ENCODE measurements around the gene IYD. TPM values are rescaled to one million over a fixed set of nuclear protein-coding genes. Genes with fewer than 3 reads are reported as not detected.
A peak's percentile ranks its signal among the peaks of the same experiment; 100 is the strongest.

Gene IYD
- total and polyA plus RNA-seq, 10 of the 15 experiments (the other 5 are each of a cell fraction or from before 2014, with no cell fraction given) = 0.07 TPM; not detected in 9

GRCh38 chr6:150413198-150413597 lies 44.4 kb downstream of the IYD start:
- BruUV-seq (replicated peaks) = no TSS peak
- H3K9ac ChIP-seq (ENCODE audit: control insufficient read depth, insufficient read depth, low read length) = no peak overlapping the region
- H2AFZ ChIP-seq (ENCODE audit: control insufficient read depth, low read depth, low read length) = no peak overlapping the region
- H3K79me2 ChIP-seq (ENCODE audit: control insufficient read depth, insufficient read depth, low read length) = no peaks in the 10 kb centered on the region
- POLR2A ChIA-PET = interaction anchor here (0.6 kb wide), 1 partner anchor 261 kb away, joined by 3 read pairs; no protein-coding TSS in a partner anchor
- 41% methylated on average over 4 of the region's 4 CpGs for WGBS (ENCODE audit: insufficient coverage, insufficient replicate concordance, low lambda C conversion rate, missing lambda C conversion rate)
- in situ Hi-C loops (cut with MboI) (no loop called here), intact Hi-C loops (cut with micrococcal nuclease; ENCODE audit: unreplicated experiment) (loop anchor here (10.0 kb wide), 1 partner anchor 922 kb away; no protein-coding TSS in a partner anchor)
- H3K36me3 ChIP-seq (ENCODE audit: control insufficient read depth in 2 of 2, insufficient read depth in 2 of 2, low read length in 1 of 2) = no peaks in the 10 kb centered on the region
- CTCF ChIA-PET = interaction anchor here (0.6 kb wide), 1 partner anchor 312 kb away, joined by 4 read pairs; no protein-coding TSS in a partner anchor
- no peaks in the 10 kb centered on the region; a peak in 2 of 4 replicates for H3K27me3 ChIP-seq (replicated peaks in 1 of 2; ENCODE audit: control insufficient read depth in 2 of 2, insufficient read depth in 2 of 2, low read length in 1 of 2)
- RAD21 ChIA-PET (ENCODE audit: unreplicated experiment) = no interaction called here
- SMC1A ChIA-PET (ENCODE audit: uncharacterized antibody, unreplicated experiment) = interaction anchor here (0.6 kb wide), 1 partner anchor 429 kb away, joined by 3 read pairs; no protein-coding TSS in a partner anchor
- no peak for ATAC-seq
- H3K9me3 ChIP-seq (replicated peaks; ENCODE audit: control insufficient read depth, insufficient read depth, low read length) = no peaks in the 10 kb centered on the region
- no peaks in the 10 kb centered on the region for H3K4me1 ChIP-seq (ENCODE audit: control insufficient read depth, insufficient read depth, low read length)
- DNase-seq (ENCODE audit: low read depth, low spot score) = no peak
- no peaks in the 10 kb centered on the region for H4K20me1 ChIP-seq (ENCODE audit: control insufficient read depth, insufficient read depth)
- no peak overlapping the region for H3K4me3 ChIP-seq
- TF ChIP-seq NFYA (IDR thresholded peaks at IDR 0.05; ENCODE audit: borderline replicate concordance, low read depth, low read length) = no peak
- no peak for TF ChIP-seq ZNF384 (IDR thresholded peaks at IDR 0.05; ENCODE audit: borderline replicate concordance, low read depth, low read length)
- TF ChIP-seq TCF12 (IDR thresholded peaks at IDR 0.05; ENCODE audit: low read depth, low read length) = no peak
- TF ChIP-seq CREM (IDR thresholded peaks at IDR 0.05; ENCODE audit: low read depth) = no peak
- no peak for TF ChIP-seq SMC3 (IDR thresholded peaks at IDR 0.05; ENCODE audit: borderline replicate concordance, low read length)
- no peak for FAIRE-seq
- H3K27ac ChIP-seq (ENCODE audit: control insufficient read depth, insufficient read depth) = no peak overlapping the region
- no peak overlapping the region for H3K4me2 ChIP-seq (ENCODE audit: control insufficient read depth, insufficient read depth)

- Histone ChIP-seq H3K9ac (ENCODE audit: control insufficient read depth, insufficient read depth, low read length) (no peak overlapping the region), H2AFZ (ENCODE audit: control insufficient read depth, low read depth, low read length) (no peak overlapping the region), H3K4me1 (ENCODE audit: control insufficient read depth, insufficient read depth, low read length) (no peaks in the 10 kb centered on the region), H4K20me1 (ENCODE audit: control insufficient read depth, insufficient read depth) (no peaks in the 10 kb centered on the region), H3K79me2 (ENCODE audit: control insufficient read depth, insufficient read depth, low read length) (no peaks in the 10 kb centered on the region), H3K27ac (ENCODE audit: control insufficient read depth, insufficient read depth) (no peak overlapping the region), H3K9me3 (replicated peaks; ENCODE audit: control insufficient read depth, insufficient read depth, low read length) (no peaks in the 10 kb centered on the region), H3K27me3 (replicated peaks in 1 of 2; ENCODE audit: control insufficient read depth in 2 of 2, insufficient read depth in 2 of 2, low read length in 1 of 2) (no peaks in the 10 kb centered on the region; a peak in 2 of 4 replicates), H3K4me2 (ENCODE audit: control insufficient read depth, insufficient read depth) (no peak overlapping the region), H3K36me3 (ENCODE audit: control insufficient read depth in 2 of 2, insufficient read depth in 2 of 2, low read length in 1 of 2) (no peaks in the 10 kb centered on the region), H3K4me3 (no peak overlapping the region)
- DNase-seq (ENCODE audit: low read depth, low spot score) = no peak
- ATAC-seq = no peak
- ChIA-PET RAD21 (ENCODE audit: unreplicated experiment) (no interaction called here), SMC1A (ENCODE audit: uncharacterized antibody, unreplicated experiment) (no interaction called here), POLR2A (no interaction called here), CTCF (interaction anchor here (1.2 to 2.1 kb wide), 2 partner anchors 328 to 361 kb away, joined by 3 to 7 read pairs; no protein-coding TSS in a partner anchor)
- 0 out of 2 replicates have a peak, but pooled peaks have one; percentile 36 for TF ChIP-seq BMI1 (IDR thresholded peaks at IDR 0.05; ENCODE audit: borderline replicate concordance)
- TF ChIP-seq MLLT1 (IDR thresholded peaks at IDR 0.05) = no peak
- TF ChIP-seq MXI1 (IDR thresholded peaks at IDR 0.05; ENCODE audit: low read depth, low read length) = no peak
- 28% methylated on average over 3 of the region's 3 CpGs for WGBS (ENCODE audit: insufficient coverage, insufficient replicate concordance, low lambda C conversion rate, missing lambda C conversion rate)
- intact Hi-C loops (cut with micrococcal nuclease; ENCODE audit: unreplicated experiment) = loop anchor here (10.0 kb wide), 1 partner anchor 921 kb away; no protein-coding TSS in a partner anchor
- FAIRE-seq = no peak
- BruUV-seq (replicated peaks) = no TSS peak
- in situ Hi-C loops (cut with MboI) = no loop called here
Measured at GRCh38 chr6:150413781-150414281, 45.0 kb downstream of the IYD start.
